ENCODE results near the gene GCN1. TPM values are rescaled to one million over a fixed set of nuclear protein-coding genes. Genes with fewer than 3 reads are reported as not detected.

GCN1 gene
- polyA plus RNA-seq, 1 donor (not counting 4 experiments of a cell fraction or from before 2014, with no cell fraction given) = 34.1 TPM

DNA sequence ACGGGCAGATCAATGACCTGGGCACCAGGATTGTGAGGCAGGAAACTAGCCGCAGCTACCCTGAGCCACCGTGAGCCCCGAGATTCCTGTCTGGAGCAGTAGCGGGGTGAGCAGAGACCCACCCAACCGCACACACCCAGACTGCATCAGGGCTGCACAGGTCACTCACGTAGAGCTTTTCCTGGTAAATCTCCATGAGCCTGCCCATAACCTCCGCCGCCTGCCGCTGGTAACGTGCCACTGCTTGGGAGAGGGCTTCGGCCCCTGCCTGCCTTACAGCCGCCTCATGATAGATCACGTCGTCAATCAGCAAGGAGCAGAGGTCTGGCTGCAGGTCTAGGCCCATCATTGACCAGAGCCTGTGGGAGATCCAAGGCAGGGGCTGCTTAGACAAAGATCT, 39.4 kb downstream of the GCN1 start:
- Histone ChIP-seq H3K27ac (ENCODE audit: control insufficient read depth, insufficient read depth, low read length) (no peak overlapping the region), H3K9me1 (ENCODE audit: control insufficient read depth, extremely low read depth, insufficient read depth, low read length) (peaks cover 2% of the 10 kb centered on the region), H3K9ac (ENCODE audit: control insufficient read depth, extremely low read depth, insufficient read depth, low read length) (no peak overlapping the region), H4K20me1 (ENCODE audit: control insufficient read depth, extremely low read depth, insufficient read depth, low read length) (peaks cover 3% of the 10 kb centered on the region), H3K79me2 (ENCODE audit: control insufficient read depth, insufficient read depth, low read length) (no peaks in the 10 kb centered on the region), H3K4me2 (ENCODE audit: control insufficient read depth, extremely low read depth, insufficient read depth, low read depth, low read length) (no peak overlapping the region), H2AFZ (ENCODE audit: control insufficient read depth, low read length) (no peak overlapping the region), H3K36me3 (ENCODE audit: control insufficient read depth in 2 of 2, extremely low read depth in 1 of 2, insufficient read depth in 2 of 2, low read length in 2 of 2) (peaks cover 52 to 66% of the 10 kb centered on the region in 2 experiments), H3K9me3 (ENCODE audit: control insufficient read depth, low read depth, low read length) (no peaks in the 10 kb centered on the region), H3K27me3 (ENCODE audit: control insufficient read depth, extremely low read depth, insufficient read depth, low read length) (no peaks in the 10 kb centered on the region), H3K4me3 (ENCODE audit: control insufficient read depth in 2 of 3, extremely low read depth in 1 of 3, insufficient read depth in 2 of 3, low read depth in 1 of 3, low read length in 3 of 3) (no peak overlapping the region), H3K4me1 (ENCODE audit: control insufficient read depth, extremely low read depth, insufficient read depth, low read length) (no peaks in the 10 kb centered on the region)
- FAIRE-seq = no peak
- TF ChIP-seq, protein P1, sequence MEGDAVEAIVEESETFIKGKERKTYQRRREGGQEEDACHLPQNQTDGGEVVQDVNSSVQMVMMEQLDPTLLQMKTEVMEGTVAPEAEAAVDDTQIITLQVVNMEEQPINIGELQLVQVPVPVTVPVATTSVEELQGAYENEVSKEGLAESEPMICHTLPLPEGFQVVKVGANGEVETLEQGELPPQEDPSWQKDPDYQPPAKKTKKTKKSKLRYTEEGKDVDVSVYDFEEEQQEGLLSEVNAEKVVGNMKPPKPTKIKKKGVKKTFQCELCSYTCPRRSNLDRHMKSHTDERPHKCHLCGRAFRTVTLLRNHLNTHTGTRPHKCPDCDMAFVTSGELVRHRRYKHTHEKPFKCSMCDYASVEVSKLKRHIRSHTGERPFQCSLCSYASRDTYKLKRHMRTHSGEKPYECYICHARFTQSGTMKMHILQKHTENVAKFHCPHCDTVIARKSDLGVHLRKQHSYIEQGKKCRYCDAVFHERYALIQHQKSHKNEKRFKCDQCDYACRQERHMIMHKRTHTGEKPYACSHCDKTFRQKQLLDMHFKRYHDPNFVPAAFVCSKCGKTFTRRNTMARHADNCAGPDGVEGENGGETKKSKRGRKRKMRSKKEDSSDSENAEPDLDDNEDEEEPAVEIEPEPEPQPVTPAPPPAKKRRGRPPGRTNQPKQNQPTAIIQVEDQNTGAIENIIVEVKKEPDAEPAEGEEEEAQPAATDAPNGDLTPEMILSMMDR (optimal IDR thresholded peaks at IDR 0.05 in 1 of 3, IDR thresholded peaks at IDR 0.05 in 1 of 3, conservative IDR thresholded peaks at IDR 0.05 in 1 of 3; ENCODE audit: extremely low read depth in 1 of 3, insufficient read depth in 2 of 3, low read length in 3 of 3) = no peak
- TF ChIP-seq EZH2 (IDR thresholded peaks at IDR 0.05; ENCODE audit: low read length) = no peak
- dilution Hi-C loops (cut with MboI; ENCODE audit: extremely low pct_ligation_motif_present, low sequenced_read_pairs) = no loop called here
- no peak for DNase-seq (ENCODE audit: low read depth, low spot score)

DNA sequence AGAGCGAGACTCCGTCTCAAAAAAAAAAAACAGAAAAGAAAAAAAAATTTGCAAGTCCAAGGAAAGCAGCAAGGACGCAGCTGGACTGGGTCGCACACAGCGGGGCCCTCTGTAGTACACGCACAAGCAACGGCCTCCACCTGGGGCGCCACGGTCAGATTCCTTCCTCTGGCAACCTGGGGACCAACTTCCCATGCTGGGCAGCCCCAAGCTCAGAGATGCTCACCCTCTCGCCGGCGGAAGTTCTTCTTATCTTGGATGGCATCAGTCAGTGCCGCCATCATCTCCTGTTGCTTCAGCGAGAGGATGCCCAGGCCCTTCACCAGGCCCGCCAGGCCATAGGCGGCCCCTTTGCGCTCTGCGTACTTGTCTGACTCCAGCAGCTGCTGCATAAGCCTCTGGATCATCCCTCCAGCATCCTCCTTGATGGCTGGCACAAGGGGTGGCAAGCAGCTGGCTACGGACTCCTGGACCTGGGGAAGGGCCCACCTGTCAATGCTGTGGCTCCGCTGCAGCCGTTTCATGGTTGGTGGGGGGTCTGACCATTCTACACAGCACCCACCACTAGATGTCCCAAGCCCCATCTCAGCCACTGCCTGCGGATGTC, 43.5 kb downstream of the GCN1 start:
- FAIRE-seq = no peak
- Histone ChIP-seq H3K36me3 (ENCODE audit: control insufficient read depth in 2 of 2, extremely low read depth in 1 of 2, insufficient read depth in 2 of 2, low read length in 2 of 2) (peaks cover 46 to 59% of the 10 kb centered on the region in 2 experiments), H3K4me2 (ENCODE audit: control insufficient read depth, extremely low read depth, insufficient read depth, low read depth, low read length) (no peak overlapping the region), H3K27me3 (ENCODE audit: control insufficient read depth, extremely low read depth, insufficient read depth, low read length) (no peaks in the 10 kb centered on the region), H3K27ac (ENCODE audit: control insufficient read depth, insufficient read depth, low read length) (no peak overlapping the region), H3K9me1 (ENCODE audit: control insufficient read depth, extremely low read depth, insufficient read depth, low read length) (peaks cover 2% of the 10 kb centered on the region), H4K20me1 (ENCODE audit: control insufficient read depth, extremely low read depth, insufficient read depth, low read length) (peaks cover 3% of the 10 kb centered on the region), H2AFZ (ENCODE audit: control insufficient read depth, low read length) (no peak overlapping the region), H3K79me2 (ENCODE audit: control insufficient read depth, insufficient read depth, low read length) (no peaks in the 10 kb centered on the region), H3K9me3 (ENCODE audit: control insufficient read depth, low read depth, low read length) (no peaks in the 10 kb centered on the region), H3K9ac (ENCODE audit: control insufficient read depth, extremely low read depth, insufficient read depth, low read length) (no peak overlapping the region), H3K4me3 (ENCODE audit: control insufficient read depth in 2 of 3, extremely low read depth in 1 of 3, insufficient read depth in 2 of 3, low read depth in 1 of 3, low read length in 3 of 3) (no peak overlapping the region), H3K4me1 (ENCODE audit: control insufficient read depth, extremely low read depth, insufficient read depth, low read length) (no peaks in the 10 kb centered on the region)
- TF ChIP-seq, protein P1 (optimal IDR thresholded peaks at IDR 0.05 in 1 of 3, IDR thresholded peaks at IDR 0.05 in 1 of 3, conservative IDR thresholded peaks at IDR 0.05 in 1 of 3; ENCODE audit: extremely low read depth in 1 of 3, insufficient read depth in 2 of 3, low read length in 3 of 3) = no peak
- no peak for TF ChIP-seq EZH2 (IDR thresholded peaks at IDR 0.05; ENCODE audit: low read length)
- no peak for DNase-seq (ENCODE audit: low read depth, low spot score)
- dilution Hi-C loops (cut with MboI; ENCODE audit: extremely low pct_ligation_motif_present, low sequenced_read_pairs) = loop anchor here (5.0 kb wide), 1 partner anchor 36 kb away; no protein-coding TSS in a partner anchor
